ENCODE measurements around the gene UBE2D3.
A peak's percentile ranks its signal among the peaks of the same experiment; 100 is the strongest.
"Not testable (repeated sequence)": the region's sequence is repeated elsewhere in the genome, so short reads cannot be mapped to it uniquely, and the experiment has no call there.

Gene UBE2D3

DNA sequence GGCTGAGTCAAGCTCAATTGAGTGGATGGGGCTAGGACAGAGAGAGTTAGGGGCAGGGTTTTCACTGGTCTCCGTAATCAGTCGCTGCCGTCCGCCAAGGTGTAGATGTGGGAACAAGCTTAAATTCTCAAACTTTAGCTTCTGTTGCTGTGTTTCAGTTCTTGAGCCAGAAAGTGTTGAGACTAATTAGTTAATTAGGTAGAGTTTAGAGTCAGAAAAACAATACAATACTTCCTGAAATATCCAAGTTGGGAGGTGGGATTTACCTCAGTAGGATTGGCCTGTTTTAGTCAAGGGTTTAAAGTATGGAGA, 1.1 kb upstream of the UBE2D3 start:
- peak; percentile 9 for DNase-seq

DNA sequence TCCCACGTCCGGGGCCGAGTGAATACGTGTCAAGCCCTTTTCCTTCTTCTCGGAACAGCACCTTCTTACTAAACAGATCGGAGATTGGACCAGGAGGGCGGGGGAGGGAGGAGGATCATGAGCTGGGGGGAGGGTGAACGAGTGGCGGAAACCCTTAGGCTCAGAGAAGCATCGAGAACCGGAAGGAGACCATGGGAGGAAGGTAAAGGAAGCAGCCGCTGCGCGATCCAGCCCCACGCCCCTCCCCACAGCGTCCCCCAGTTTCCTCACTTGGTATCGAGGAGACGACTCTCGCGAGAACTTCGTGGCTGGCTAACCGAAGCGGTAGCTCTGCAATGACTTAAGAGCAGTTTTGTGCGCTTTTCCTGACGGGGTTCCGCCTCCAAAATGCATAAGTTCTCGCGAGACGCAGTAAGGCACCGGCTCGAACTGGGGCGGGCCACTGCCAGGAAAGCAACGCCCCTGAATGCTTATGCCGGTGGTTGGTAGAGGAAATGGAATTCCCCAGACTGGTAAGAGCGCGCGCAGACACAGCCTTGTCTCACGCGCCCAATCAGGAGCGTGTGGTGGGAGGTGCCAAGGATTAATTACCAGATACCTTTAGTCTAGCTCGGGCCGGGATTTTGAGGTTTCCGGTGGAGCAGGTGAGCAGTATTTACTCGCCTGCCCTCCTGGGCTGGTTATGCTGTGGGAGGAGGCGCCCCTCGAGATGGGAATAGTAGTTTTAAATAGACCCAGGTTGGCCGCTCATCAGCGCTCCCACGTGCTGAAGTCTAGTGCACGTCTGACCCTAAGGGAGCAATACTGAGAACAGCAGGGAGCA, 534 bp upstream of the UBE2D3 start:
- peak; percentile 99 for DNase-seq

DNA sequence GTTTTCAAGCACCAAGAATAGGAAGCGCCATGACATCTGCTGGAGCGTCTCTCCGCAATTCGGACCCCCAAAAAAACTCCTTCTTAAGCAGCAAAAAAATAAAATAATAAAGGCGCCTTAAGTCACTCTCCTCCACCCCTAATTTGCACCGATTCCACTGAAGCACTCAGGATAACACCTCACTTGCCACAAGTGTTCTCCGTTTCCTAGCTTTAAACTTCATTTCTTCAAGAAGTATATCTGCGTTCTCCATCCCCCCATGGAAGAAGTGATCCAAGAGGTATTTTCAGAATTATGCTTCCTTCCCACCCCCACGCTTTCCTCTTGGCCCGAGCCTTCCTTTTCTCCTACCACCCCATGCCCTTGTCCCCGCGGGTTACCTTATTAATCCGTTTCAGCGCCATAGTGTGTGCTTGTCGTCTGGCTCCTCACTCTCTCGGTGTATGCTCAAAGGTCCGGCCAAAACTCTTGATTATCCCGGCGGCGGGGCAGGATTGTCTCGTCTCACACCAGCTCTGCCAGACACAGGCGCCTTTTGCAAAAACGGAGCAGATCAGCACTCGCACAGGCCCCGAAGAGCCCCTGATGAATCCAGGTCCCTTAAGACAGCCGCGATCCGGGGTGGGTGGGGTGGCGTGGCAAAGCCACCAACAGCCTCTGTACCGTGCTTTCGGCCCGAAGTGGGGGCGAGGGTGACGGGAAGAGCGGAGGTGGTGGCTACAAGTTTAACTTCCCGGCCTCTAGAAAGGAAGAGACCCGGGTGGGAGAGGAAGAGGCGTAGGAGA, 1.1 kb downstream of the UBE2D3 start:
- no peak for DNase-seq

GRCh38 chr4:102825261-102826091, 1.9 kb downstream of the UBE2D3 start:
- DNase-seq = no peak

- no peak for DNase-seq
These were observed 3.0 kb downstream of the UBE2D3 start for GRCh38 chr4:102824398-102824797.

DNA sequence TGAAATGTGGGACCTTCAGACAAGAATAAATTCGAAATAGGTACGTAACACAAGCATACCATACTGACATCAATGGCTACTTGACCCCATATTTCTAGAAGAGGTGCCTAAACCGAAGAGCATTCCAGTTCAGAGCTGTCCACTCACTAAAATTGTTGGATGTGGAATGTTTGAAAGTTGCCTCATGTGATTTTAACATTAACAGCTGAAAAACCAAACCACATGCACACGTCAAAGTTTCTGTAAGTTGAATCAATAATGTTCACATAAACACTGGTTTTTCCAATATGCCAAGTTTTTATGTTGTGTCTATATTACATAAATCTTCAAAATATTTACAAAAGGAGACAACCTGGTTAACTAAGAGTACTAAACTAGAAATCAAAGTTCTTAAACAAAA, 3.5 kb downstream of the UBE2D3 start:
- DNase-seq = no peak

DNA sequence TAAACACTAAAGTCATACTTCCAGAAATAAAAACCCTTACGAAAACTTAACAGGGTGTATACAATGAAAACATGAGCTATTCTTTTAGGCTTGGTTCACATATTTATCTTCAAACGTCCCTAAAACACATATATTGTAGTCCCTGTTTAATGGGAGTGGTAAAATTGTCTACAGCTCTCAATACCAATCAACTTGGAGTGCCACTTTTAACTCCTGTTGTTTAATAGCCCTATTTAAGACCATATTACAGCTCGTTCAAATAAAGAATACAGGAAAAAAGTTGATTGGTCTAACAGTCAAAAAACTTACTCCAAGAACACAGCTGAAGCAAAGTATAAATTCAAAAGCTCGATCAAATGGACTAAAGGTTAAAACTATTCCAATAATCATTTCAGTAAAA, 3.9 kb downstream of the UBE2D3 start:
- DNase-seq = no peak

DNA sequence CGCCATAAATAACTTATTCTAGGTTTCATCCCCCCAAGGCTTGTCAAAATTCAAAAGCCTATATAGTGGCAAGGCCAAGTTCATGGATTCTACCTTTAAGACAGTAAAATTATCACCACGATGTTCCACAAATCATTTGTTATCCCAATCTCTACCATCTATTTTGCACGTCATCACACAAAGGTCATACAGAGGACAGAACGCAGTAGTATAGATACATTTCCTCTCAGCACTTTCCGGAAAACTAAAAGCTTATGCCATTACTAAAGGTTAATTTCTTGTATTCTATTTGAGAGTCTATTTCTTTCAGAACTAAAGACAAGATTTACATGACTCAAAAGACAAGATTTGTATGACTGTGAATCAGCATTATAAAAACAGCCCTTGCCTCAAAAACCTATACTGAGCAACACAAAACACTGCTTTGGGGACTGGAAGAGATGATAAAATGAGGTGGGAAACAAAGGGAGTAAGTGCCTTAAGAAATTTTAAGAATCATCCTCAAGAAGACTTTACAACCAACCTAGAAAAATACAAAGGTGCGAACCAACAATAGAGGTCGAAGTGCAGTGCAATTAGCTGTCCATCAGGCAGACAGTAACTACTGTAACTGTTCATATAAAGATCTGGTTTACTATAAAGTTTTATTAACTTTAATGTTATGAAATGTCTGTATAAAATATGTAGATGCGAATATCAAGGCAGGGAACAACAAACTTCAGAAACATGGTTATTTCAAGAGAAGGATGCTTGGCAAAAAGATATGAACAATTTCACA, 7.6 kb downstream of the UBE2D3 start:
- no peak for DNase-seq

GRCh38 chr4:102819100-102819499, 8.3 kb downstream of the UBE2D3 start:
- not testable (repeated sequence) for DNase-seq

DNA sequence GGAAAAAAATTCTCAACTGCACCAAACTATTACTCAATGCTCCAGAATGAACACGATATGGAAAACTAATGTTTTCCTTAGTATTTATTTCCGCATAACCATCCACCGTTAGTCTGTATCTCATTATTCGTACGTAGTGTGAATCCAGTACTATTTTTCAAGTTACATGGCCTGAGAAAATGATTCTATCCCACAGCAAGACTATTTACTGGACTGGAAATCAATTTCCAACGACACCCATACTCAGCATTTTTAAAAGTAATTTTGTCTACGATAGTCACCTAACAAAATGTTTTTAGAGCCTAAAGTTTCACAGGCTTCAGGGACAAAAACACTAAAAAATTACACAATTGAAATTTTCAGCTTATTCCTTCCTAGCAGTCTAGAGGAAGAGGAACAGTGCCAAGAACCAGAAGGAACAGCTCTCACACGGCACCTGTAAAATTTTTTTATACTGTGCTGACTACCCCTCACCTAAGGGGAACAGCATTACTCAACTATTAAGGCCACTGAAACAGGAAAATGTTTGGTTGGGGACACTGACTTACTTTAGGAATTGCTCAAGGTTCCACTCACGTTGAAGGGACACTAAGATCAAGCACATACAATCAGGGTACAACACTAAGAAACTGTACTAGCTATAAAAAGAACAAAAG, 9.6 kb downstream of the UBE2D3 start:
- no peak for DNase-seq

DNA sequence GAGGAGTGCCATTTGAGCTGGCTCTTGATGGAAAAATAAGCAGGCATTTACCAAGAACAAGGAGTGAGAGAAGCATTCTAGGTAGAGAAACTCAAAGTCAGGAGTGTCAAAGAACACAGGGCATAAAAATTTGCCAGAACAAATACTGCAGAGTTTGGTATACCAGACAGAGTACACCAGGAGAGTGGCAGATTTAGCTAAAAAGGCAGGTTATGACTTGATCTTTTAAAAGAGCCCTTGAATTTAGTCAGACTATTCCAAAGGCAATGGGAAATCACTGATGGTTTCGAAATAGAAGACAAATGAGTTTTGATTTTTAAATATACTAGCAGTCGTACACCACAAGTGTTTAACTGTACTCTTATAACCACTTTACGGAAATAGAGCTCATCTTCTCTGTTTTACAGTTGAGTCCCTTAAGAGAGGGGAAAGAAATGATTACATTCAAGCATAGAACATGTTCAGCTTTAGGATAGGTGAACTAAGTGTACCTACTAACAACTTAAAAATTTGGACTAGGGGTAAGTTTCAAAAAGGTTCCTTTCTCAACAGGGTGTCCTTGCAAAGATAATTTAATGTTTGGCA, 10.2 kb downstream of the UBE2D3 start:
- DNase-seq = no peak

- no peak for DNase-seq
These were observed 11.4 kb downstream of the UBE2D3 start for GRCh38 chr4:102815981-102816380.

- DNase-seq = no peak
These were observed 17.7 kb downstream of the UBE2D3 start for GRCh38 chr4:102809691-102810090.

- no peak for DNase-seq
These were observed 18.2 kb downstream of the UBE2D3 start for GRCh38 chr4:102809190-102809589.

DNA sequence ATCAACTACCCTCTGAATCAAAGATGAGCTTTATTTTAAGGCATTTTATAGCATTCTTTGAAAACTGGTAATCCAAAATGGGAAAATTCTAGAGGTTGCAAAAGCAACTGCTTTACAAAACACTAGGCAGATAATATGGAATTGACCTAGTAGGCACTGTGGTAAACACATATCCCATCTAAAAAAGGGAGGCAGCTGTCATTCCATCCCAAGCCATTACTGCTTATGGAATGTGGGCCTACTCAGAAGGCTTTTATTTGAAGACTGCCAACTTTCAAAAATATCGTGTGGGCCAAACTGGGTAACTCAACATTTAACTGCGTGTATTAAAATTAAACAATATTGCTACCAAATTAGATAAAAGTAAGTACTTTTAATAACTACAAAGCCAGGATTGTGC, 19.3 kb downstream of the UBE2D3 start:
- no peak for DNase-seq

GRCh38 chr4:102807345-102807744, 20.0 kb downstream of the UBE2D3 start:
- no peak for DNase-seq

DNA sequence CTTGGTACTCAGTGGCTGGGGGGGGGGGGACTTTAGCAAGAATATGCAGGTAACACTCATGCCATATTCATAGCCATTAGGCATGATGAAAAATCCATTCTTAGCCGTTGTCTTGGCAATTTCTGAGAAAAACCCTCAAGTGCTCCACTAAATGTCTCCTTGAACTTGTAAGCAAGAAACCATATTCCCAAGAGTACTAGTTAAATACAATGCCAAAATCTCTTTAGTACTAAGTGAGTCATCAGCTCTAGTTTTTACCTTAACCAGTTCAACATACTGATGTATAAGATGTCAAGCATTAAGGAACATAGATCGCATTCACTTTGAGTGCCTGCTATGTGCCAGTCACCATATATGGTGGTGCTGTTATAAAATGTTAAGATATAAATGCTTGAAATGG, 27.5 kb downstream of the UBE2D3 start:
- DNase-seq = no peak

- DNase-seq = no peak
These were observed 32.4 kb downstream of the UBE2D3 start for GRCh38 chr4:102794999-102795398.

DNA sequence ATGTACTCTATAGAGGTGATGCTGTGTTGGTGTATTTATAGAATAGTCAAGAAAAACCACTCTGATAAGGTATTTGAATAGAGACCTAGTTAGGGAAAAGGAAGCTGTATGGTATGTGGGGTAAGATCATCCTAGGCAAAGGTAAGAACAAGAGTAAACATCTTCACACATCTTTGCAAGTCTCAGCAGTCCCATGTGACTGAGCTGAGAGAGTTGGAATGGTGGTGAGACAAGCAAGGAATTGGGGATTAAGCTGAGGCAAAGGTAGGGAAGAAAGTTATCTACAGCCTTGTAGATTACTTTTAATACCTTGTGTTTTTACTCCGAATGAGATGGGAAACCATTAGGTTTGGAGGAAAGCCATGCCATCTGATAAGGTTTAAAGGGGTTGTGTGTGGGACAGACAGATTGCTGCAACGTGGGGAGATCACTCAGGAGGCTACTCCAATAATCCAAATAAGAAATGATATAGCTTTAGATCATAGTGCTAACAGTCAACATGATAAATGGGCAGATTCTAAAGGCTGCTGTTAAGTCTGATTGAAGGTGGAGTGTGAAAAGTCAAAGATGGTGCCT, 34.9 kb downstream of the UBE2D3 start:
- DNase-seq = no peak

DNA sequence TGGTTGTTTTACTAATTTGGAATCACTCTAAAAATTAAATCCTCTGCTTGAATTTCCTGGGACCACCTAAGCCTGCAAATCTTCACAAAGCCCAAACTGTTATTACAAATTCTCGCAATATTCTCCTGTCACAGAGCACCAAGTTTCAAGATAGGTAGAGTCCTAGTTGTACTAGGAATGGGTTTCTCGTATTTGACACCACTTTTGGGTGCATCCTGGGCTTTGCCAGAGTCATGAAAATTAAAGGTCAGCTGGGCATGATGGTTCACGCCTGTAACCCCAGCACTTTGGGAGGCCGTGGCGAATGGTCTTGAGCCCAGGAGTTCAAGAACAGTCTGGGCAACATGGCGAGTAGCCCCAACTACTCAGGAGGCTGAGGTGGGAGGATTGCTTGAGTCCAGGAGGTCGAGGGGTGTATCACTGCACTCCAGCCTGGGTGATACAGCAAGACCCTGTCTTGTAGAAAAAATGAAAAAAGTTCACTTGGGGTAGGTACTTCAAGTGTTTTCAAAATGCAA, 36.0 kb downstream of the UBE2D3 start:
- no peak for DNase-seq

DNA sequence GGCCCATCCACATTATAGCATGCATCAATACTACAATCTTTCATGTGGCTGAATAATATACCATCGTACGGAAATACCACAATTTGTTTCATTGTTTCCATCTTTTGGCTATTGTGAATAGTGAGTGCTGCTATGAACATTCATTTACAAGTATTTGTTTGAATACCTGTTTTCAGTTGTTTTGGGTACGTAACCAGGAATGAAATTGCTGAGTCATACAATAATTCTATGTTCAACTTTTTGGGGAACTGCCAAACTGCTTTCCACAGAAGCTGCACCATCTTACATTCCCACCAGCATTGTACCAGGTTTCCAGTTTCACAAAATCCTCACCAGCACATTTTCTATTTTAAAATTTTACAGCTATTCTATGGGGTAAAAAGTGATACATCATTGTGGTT, 38.0 kb downstream of the UBE2D3 start:
- DNase-seq = no peak
